CD4-positive, alpha-beta T cell treated with Interleukin-2 at 100 ng/mL for 4 hours (primary cell): ENCODE measurements around the gene SSTR5.
"Not testable (repeated sequence)": the region's sequence is repeated elsewhere in the genome, so short reads cannot be mapped to it uniquely, and the experiment has no call there.

Source experiments
- DNase-seq: peaks from one replicate; pipeline ENCODE4 v3.0.0-alpha.2; 2020; ENCODE audit warnings: low spot score

SSTR5 gene

GRCh38 chr16:1072526-1073261, at the start of gene SSTR5:
TSS of gene SSTR5 (plus strand) at chr16:1072747. CDS start at chr16:1078869, 6,122 bp downstream.
- no peak for DNase-seq

- DNase-seq = no peak
These were observed 48.4 kb upstream of the SSTR5 start for GRCh38 chr16:1024138-1024537.

- DNase-seq = not testable (repeated sequence)
These were observed 47.3 kb upstream of the SSTR5 start for GRCh38 chr16:1025183-1025809.

- DNase-seq = no peak
These were observed 46.3 kb upstream of the SSTR5 start for GRCh38 chr16:1026057-1026783.

- no peak for DNase-seq
These were observed 45.6 kb upstream of the SSTR5 start for GRCh38 chr16:1026784-1027500.

GRCh38 chr16:1027501-1027815, 45.1 kb upstream of the SSTR5 start:
- DNase-seq = no peak

DNA sequence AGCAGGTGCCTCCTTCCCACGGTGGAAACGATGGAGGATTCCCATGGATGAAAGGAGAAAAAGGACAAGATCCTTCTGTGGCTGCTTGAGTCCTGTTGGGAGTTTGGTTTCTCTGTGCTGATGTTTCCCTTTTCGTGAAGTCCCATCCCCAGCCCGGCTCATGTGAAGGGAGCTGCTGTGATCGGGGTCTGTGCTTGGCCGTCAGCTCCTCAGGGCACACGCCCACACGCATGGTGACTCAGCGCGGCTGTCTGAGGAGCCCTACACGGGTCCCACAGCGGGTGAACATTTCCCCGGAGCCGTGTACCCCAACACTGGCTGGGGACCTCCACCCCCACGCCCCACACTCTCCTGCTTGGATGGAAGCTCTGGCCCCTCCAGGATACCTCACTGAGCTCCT, 44.5 kb upstream of the SSTR5 start:
- no peak for DNase-seq

- DNase-seq = no peak
These were observed 43.9 kb upstream of the SSTR5 start for GRCh38 chr16:1028524-1029258.

DNA sequence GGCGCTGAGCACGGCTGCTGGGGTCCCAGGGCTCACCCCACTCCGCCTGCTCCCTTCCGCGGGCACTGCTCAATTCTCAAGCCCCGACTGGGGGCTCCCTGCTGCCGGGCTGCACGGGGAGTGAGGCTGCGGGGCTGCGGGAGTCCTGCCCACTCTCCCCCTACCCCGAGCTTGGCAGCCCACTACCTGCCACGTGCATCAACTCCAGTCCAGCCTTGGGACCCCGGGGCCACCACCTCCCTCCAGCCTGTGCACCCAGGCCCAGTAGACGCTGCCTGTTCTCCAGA, 43.3 kb upstream of the SSTR5 start:
- no peak for DNase-seq

GRCh38 chr16:1030473-1030901, 42.1 kb upstream of the SSTR5 start:
- no peak for DNase-seq

GRCh38 chr16:1031666-1032065, 40.9 kb upstream of the SSTR5 start:
- DNase-seq = no peak

DNA sequence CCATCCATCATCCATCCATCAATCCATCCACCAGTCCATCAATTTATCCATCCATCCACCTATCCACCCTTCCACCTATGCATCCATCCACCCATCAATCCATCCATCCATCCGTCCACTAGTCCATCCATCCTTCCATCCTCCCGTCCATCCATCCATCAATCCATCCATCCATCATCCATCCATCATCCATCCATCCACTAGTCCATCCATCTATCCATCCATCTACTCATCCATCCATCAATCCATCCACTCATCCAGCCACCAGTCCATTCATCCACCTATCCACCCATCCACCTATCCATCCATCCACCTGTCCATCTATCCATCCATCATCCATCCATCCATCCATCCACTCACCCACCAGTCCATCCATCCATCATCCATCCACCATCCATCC, 39.9 kb upstream of the SSTR5 start:
- no peak for DNase-seq

DNA sequence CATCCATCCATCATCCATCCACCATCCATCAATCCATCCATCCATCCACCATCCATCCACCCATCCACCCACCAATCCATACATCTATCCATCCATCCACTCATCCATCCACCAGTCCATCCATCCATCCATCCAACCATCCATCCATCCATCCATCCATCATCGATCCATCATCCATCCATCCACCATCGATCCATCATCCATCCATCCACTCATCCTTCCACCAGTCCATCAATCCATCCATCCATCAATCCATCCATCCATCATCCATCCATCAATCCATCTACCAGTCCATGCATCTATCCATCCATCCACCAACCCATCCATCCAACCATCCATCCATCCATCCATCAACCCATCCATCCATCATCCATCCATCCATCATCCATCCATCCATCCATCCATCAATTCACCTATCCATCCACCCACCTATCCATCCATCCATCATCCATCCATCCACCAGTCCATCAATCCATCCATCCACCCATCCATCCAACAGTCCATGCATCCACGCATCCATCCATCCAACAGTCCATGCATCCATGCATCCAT, 39.3 kb upstream of the SSTR5 start:
- no peak for DNase-seq

- no peak for DNase-seq
These were observed 38.1 kb upstream of the SSTR5 start for GRCh38 chr16:1034230-1035065.

GRCh38 chr16:1035066-1035415, 37.5 kb upstream of the SSTR5 start:
- DNase-seq = no peak

GRCh38 chr16:1036166-1036565, 36.4 kb upstream of the SSTR5 start:
- DNase-seq = no peak

- DNase-seq = no peak
These were observed 35.7 kb upstream of the SSTR5 start for GRCh38 chr16:1036726-1037393.

DNA sequence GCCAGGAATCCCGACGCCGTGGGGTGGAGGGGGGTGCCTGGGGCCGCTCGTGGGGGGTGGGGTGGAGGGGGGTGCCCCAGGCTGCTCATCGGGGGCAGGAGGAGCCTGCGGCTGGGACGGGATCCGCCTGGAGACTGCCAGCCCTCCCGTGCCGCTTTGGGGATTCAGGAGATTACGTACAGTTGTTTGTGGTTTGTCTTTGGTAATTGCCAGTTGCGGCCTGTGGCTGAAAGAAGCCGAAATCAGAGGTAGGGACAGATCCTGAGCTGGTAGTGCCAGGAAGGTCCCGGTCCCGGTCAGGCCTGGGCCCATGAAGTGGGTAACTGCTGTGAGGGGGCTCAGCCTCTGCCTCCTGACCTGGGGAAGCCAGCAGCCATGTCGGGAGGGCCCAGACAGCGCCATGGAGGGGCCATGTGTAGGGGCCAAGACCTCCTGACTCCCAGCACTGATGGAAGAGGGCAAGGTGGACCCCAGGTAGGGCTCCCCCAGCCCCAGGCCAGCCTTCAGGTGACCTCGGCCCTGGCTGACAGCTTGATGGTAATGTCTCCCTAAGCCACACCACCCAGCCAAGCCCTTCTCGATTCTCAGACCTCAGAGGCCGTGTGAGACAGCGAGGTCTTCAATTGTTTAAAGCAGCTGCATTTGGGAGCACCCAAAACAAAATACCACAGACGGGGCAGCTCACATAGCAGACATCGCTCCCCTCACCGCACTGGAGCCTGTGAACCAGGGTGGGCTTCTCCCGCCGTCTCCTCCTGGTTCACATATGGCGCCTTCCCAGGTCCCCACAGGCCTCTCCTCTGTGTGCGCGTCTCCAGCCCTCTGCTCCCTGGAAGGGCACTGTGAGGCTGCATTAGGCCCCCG, 34.9 kb upstream of the SSTR5 start:
- no peak for DNase-seq

DNA sequence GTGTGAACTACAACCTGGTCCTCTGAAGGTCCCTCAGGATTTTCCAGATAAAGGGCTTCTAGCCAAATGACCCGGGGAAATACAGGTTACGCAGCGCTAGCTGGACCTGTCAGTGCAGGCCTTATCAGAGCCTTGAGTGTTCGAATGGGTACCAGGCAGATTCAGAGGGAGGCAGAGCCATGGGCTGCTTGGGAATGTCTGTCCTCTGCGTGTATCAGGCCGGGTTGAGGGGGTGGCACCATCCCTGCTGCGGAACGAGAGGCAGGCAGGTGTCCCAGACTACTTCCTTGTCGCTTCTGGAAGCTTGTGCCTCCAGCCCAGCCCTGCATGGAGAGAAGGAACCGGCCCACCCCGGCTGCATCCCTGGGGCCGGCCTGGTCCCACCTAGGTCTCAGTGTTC, 33.6 kb upstream of the SSTR5 start:
- no peak for DNase-seq

DNA sequence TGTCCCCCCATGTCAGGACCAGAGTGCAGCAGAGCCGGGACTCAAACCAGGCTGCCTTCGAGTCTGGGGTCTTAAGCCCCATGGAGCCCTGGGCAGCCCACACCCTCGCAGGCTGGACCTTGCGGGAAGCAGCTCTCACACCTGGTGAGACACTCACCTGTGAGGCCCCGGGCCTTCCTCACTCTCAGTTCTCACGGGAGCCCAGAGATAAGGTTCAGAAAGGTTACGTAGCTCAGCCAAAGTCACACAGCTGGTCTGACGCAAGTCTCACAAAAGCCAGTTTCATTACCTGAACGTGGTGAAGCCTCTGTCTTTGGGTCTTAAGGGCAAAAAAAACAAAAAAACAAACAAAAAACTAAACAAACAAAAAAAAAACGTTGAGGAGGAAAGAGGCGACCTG, 32.8 kb upstream of the SSTR5 start:
- DNase-seq = no peak
